RPMI8226 (cell line): ENCODE data around the gene ETNPPL.
"Not testable (repeated sequence)": the region's sequence is repeated elsewhere in the genome, so short reads cannot be mapped to it uniquely, and the experiment has no call there.

ENCODE experiments used
- DNase-seq: peaks from one replicate; pipeline ENCODE4 v3.0.0-alpha.2; 2015

The ETNPPL gene

DNA sequence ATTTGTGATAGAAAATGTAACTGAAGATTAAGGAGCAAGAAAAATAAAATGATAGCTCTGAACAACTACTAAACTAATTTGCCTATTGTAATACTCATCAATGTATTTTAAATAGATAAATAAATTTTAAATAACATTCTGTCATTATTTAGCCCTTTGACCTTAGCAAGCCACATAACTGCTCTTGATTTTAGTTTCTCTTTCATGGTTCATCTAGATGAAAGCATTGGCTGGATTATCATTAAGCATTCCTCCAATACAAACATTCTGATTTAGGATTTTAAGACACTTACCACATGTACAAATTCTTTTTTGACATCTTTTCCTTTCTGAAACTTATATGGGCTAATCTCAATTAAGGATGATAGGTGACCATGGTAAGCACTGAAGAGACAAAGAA, 8.5 kb downstream of the ETNPPL start:
- DNase-seq = no peak

DNA sequence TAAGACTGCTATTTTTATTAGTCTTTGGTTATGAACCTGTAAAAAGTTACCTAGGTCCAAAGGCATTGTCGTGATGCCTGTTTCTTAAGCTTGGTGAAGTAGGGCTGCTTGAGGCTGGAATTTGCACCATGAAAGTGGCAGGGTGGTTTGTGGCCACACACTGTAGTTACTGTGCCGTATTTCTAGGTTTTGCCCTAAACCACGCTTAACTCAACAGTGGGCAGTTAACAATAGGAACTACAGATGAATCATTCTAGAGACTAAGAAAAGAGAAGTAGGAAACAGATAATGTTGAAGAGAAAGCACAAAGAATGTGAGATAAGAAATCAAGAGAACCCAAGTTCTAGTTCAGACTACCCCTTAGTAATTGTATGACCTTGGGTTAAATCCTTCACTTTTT, 11.5 kb downstream of the ETNPPL start:
- no peak for DNase-seq

DNA sequence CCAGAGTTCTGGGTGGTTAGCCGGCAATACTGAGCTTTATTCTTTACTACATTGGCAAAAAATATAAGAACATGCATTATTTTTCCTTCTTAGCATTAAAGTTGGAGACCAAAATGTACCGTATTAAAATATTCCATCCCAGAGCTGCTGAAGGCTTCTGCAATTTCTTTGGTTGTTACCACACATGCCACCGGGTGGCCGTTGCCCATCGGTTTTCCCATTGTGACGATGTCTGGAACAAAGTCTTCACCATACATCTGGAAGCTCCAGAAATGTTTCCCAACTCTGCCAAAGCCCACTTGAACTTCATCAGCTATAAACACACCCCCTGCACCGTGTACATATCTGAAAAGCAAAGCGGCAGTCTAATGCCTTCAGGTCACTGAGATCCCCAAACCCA, 13.7 kb downstream of the ETNPPL start:
- DNase-seq = no peak

DNA sequence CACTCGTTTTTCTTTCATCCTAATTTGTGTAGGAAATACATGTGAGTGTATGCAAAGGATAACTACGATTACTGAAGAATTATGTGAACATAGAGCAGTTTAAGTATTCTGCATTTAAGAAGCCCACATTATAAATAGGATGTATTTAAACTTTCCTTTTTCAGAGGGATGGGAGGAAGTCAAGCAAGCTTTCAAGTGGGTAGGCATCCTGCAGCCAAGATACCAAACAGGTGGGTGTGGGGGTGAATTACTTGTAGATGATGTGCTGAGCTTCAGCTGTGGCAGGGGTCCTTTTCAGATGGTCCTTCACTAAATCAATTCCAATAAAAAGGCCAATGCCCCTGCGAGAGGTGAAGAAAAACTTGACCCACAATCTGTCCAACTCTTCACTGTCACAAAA, 16.3 kb downstream of the ETNPPL start:
- DNase-seq = no peak

DNA sequence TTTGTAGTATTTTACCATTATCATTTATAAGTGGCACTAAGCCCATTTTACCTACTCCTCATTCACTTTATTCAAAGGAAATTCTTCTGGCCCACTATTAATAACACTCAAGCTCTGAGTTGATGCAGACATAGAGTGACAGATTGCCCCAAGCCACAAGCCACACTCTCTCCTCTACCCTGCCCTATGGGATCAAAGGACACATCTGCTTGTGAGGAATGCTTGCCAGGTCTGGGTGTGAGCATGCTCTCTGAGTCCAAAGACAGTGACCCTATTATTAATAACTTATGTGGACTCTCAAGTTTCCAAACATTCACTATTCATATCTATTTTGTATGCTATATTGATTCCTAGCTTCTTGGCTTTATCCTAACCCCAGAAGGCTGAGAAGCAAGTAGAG, 18.5 kb downstream of the ETNPPL start:
- DNase-seq = no peak

DNA sequence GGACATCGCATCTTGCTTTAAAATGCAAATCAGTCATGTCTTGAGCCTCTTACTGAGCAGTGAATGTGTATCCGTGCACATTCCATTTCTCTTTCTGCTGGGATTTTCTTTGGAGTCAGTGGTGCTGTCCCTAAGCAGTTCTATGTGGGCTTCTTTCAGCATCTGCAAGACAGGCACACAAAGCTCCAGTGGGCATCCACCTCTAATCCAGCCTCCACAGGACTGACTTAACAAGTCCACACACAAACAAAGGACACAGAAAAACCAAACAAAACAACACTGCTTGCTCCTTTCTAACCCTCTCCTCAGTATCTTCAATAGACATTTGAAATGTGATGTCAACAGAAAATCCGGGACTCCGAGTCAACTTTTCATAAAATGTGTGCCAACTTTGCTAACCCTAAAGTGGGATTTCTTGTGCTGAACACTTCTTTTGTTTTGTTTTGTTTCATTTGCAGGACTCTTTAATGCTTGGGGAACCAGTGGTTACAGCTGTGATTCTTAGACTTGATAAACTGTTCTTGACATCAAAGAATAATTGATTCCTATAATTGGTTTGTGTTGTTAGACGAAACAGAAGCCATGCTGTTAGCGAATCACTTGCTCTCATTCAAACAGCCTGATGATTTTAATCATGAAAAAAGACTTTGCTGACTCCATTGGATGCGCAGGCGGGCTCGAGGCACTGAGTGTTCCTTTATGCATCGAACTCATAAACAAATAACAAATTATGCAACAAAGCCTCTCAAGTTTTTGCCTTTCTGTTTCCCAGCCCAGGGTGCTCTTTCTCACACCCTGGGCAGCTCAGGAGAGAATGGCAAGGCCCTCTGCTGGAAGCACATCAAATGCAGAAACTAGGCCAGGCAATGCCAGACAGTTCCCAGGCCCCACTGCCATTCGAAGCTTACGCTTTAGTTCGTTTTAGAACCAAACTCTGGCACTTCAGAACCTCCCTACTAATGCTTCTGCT, 20.1 kb downstream of the ETNPPL start:
- no peak for DNase-seq

DNA sequence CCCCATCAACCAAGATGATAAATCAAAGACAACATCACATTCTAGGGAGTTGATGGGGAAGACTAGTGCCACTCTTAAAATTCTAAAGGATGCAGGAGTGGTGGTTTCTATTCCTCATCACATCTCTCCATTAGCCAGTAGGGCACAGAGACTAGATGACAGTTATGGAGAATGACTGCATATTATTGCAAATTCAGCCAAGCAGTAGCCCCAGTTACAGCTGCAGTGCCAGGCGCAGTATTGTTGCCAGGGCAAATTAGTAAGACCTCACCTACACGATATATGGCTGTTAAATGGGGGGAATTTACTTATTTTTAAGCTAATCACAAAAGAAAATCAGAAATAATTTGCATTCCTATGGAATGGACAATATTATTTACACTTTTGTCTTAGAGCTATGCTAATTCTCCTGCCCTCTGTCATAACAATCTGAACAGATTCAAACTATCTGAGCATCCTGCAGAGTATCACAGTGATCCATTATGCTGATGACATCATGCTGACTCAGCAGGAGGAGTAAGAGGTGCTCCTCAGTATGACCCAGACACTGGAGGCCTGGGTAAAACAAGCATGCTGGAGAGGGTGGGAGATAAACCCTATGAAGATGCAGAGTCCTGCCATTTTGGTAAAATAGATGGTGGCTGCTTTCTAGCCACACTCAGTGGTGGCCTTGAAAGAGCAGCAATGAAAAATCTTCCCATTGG, 24.7 kb downstream of the ETNPPL start:
- no peak for DNase-seq

DNA sequence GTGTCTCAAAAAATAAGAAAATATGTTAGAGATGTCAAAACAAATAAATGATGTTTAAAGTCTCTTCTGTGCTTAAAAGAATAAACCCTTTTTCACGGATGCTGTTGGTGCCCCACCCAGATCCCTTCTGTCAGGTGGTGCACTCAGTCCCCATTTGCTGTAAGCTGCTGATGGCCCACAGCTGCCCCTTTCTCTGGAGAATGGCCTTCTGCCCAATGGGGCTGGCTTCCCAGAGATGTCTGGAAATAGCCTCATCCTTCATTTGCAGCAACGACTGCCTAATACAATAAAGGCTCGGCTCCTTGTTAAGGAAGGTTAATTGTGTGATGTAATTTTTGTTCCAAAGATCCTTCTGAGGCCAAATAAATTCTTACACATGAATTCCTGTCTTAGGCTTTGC, 31.8 kb downstream of the ETNPPL start:
- DNase-seq = no peak

DNA sequence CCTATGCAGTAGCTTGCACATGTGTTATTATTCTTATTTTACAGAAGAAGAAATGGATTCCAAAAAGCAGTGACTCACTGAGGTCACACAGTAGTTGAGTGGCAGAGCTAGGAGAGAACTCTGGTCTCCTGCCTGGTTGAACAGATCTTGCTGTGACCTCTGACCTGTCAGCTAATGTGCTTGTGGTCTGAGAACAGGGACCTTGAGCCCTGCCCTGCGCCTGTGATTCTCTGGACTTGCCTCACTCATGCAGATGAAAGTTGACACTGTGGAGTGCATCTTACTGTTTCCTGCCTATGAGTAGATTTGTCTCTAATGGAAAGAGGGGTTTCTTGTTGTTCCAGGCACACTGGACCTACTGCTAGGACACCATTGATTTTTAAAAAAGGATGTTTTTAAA, 32.3 kb downstream of the ETNPPL start:
- DNase-seq = no peak

DNA sequence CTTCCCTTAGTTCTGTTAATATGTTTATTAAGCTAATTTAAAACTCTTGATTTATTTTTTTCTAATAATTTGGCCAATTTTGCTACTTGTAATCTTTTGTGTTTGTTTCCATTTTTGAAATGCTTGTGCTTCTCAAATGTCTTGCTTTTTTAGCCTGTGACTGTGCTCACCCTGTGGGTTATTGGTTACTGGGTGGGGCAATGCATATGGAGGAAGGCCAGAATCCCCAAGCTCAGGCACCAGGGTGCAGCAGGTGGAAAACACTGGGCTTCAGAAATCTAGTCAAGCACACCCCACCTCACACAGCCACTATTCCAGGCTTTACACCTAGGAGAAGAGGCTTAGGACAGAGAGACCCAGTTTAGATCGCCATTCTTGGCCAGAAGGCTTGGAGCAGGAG, 33.1 kb downstream of the ETNPPL start:
- DNase-seq = no peak

DNA sequence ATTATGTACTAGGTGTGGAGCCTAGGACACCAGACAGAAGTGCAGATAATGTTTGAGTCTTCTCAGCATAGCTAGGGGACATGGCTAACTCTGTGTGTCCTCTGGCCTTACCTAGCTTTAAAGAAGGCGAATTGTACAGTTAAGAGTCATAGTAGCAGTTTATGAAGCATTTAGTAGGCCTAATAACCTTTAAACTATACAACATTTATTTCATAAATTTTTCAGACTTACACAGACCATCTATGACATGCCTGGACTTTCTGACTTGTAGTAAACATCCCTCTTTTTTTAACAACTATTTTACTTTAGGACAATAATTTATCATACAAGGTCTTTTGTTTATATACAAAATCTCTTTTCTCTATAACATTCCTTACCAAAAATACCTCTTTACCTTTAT, 37.4 kb downstream of the ETNPPL start:
- no peak for DNase-seq

DNA sequence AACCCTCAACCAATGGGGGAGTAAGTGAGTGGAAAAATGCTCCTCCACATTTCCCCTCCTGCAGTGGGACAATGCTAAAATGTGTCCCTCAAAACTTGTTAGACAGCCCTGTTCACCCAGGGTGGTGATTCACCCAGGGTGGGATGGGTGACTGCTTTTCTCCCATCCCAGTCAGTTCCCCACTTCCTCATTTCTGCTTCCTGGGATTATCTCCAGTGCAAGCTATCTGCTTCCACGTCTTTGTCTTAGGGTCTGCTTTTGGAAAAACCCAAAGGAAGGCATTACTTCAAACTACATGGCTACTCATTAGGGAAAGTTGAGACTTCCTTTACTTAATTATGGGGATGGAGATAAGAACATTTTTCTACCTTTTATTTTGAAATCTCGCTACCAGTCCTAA, 45.5 kb downstream of the ETNPPL start:
- no peak for DNase-seq

DNA sequence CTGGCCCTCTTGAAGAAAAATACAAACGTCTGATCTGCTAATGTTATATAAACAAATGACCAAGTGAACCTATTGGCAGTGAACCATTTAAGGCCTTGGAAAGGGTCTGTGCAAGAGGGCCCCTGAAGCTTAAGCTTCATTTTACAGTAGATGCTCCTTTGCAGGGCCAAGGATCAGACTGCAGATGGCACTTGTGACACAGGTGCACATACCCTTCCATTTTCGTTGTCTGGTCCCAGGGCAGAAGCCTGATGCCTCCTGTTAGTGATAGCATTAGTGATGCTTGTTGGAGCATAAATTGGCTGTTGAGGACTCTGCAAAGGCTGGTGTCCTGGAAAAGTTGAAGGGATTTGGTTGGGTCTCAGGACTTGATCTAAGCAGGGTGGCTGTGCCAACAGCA, 46.5 kb downstream of the ETNPPL start:
- DNase-seq = no peak

DNA sequence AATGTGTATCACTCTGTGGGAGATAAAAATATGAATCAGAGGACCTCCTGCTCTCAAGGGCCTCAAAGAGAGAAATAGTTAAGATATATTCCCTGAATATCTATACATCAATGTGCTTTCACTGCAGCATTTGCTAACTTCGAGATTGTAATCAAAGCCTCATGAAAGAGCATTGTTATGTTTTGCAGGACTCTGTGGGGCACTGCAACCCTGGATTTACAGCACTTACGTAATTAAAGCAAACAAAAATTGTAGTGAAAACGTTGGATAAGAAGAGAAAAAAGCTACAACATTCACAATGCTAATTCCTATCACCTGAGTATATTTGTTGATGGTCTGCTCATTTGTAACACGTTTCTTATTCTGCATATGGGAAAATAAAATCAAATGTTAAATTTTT, 48.0 kb downstream of the ETNPPL start:
- no peak for DNase-seq

DNA sequence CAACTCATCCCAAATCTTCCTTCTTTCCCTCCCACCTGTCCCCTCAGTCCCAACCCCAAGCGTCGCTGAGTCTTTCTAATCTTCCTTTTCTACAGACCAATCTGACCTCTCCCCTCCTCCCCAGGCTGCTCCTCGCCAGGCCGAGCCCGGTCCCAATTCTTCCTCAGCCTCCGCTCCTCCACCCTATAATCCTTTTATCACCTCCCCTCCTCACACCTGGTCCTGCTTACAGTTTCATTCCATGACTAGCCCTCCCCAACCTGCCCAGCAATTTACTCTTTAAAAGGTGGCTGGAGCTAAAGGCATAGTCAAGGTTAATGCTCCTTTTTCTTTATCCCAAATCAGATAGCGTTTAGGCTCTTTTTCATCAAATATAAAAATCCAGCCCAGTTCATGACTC, 52.3 kb downstream of the ETNPPL start:
- DNase-seq = not testable (repeated sequence)

DNA sequence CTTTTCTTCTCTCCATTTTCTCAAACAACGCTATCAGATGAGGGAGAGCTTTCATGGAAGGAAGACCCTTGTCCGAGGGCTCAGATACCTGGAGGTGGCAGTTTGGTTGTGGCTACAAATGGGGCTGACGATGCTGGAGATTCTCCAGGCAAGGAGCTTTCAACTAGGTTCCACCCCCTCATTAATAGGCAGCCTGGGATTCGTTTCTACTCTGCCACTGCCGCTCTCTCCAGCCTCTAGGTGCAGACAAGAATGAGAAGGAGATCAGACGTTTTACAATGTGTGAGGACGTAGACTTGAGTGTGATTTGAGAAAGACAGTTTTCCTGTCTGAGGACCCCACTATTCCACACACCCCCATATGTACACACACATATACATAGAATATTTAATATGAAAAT, 53.1 kb downstream of the ETNPPL start:
- no peak for DNase-seq

DNA sequence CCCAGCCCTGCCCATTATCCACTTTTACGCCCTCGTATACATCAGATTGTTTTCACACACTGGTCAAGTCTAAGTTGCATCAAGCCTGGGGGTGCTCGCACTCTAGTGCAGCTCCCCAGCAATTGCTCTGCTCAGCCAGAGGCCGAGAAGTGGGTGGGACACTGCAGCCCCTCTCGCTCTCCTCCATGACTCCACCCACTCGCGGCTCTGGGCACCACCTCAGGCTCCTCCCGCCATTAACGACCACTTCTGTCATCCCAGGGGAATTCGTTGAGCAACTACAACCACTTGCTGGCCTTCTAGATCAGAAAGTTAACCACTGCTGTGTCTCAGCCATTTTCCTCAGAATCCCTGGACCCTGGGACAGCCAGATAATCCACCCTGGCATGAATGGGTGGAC, 53.6 kb downstream of the ETNPPL start:
- DNase-seq = no peak

DNA sequence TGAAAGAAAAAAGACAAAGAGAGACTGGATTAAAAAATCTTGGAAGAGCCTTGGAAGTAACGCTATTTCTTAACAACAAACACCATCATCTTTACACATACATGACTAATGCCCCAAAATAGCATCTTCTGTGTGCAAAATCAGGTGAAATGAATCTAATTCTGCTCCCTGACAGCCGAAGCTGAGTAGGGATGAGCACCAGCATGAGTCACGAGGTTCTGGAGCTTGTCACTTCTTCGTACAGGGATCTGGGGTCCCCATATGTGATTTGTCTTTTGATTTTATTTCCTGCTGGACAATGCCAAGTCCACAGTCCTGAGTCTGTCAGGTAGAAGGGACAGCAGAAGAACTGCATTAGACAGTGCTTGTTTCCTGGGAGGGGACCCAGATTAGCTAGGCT, 56.6 kb downstream of the ETNPPL start:
- no peak for DNase-seq

DNA sequence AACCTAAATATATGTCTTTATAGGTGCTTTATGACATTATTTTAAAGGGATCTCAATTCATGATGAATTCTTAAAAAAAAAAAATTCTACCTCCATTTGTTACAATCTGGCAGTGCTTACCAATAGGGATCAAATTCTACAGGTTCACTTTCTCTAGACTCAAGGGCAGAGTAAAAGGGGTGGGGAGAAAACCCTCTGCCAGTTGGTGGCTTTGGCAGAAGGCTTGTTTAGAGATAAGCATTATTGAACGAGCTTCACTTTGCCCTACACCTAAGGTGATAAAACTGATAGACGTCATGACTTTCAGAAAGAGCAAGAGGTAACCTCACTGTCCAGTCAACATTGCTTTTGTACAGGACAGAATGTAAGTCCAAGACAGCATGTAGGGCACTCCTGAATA, 58.9 kb downstream of the ETNPPL start:
- DNase-seq = no peak

DNA sequence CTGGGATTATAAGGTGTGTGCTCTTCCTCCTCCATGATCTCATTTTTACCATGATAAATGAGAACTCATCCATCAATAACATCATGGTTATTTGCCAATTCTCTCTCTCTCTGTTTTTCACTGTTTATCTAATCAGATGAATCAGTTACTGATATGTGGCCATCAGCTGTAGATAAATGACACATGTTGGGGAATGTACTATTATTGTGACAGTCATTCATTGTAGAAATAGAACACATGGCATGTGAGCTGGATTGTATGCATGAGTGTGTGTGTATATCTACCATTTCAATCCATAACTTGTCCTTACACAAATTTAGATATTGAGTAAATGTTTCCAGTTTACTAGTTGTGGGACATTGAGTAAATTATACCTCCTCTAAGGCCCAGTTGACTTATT, 59.5 kb downstream of the ETNPPL start:
- no peak for DNase-seq

DNA sequence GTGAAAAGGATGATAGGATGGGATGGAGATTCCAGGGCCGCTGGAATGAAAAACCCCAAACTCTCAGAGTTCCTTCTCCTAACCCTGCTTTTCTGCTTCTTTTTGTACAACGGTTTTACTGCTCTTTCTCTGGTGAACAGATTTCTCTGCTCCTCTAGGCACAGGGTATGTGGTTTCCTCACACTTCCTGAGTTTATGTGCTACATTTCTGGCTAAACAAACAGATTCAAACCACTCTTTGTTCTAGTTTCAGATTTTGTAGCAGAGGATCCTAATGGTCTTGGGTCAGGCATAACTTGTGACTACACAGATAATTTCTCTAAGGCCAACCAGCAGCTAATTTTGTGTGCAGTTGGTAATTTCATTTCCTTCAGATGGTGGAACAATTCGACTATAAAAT, 59.9 kb downstream of the ETNPPL start:
- no peak for DNase-seq

DNA sequence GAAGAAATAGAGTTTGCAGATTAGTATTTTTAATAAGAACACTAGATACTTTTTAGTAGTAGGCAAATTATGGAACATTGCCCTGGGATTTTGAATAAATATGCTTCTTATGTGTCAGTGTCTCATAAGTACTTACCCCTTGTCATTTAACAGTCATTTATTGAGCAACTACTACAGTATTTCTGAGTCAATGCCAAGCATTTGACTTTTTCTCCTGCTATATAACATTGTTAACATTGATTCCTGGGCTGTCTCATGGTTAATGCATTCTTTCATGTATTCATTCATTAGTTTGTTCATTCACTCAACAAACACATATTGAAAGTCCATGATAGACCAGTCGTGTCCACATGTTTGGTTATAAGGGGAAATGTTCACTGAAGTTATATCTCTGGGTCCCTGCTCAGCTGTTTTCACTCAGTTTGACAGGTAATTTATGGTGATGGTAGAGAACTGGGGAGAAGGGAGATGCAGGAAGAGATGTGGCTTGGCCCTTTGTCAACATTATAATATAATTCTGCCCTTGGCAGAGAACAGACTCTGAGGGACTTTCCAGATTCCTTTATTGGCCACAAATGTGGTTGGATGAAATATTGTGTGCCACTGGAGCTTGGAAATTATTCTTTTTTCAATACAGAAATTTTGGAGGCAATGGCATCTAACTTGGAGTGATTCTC, 62.6 kb downstream of the ETNPPL start:
- DNase-seq = no peak

DNA sequence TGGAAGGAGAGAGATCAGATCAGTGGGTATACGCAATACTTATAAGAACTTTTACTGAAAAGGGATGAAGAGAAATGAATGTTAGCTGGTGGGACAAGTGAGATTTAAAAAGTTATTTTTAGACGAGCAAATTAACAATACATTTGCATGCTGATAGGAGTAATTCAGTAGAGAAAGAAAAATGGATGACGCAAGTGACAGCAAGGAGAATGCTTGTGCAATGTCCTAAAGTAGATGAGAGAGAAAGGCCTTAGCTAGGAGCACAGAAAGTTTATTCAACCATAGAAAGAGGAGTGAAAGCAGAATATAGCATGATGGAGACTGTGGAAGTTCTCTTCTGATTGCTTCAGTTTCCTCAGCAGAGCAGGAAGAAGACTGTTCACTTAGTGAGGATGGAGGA, 66.7 kb downstream of the ETNPPL start:
- DNase-seq = no peak

DNA sequence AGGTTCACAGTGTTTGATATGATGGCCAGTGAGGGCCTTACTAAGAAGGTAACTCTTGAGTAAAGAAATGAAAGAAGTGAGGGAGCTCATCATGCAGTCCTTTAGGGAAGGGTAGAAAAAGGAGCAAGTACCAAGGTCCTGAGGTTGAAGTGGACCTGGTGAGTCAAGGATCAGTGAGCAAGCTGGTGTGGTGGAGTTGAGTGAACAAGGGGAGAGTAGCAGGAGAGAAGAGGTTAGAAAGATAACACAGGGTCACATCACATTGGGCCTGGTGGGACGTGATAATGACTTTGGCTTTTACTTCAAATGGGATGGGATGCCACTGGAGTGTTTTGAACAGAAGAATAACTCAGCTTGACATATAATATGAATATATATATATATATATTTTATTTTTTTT, 67.8 kb downstream of the ETNPPL start:
- DNase-seq = no peak
